Skeletal muscle cell (primary cell): ENCODE data around the gene TOR2A.
"Not testable (repeated sequence)": the region's sequence is repeated elsewhere in the genome, so short reads cannot be mapped to it uniquely, and the experiment has no call there.

Experiments
- DNase-seq: peaks from one replicate; pipeline ENCODE4 v3.0.0-alpha.2; 2010; ENCODE audit warnings: low read depth
- H3K4me3 ChIP-seq: 2 replicates; pipeline ENCODE4 v1.5.1; 2011; ENCODE audit warnings: low read depth, mild to moderate bottlenecking, control low read depth, low read length, moderate library complexity

TOR2A gene

GRCh38 chr9:127769929-127770582 lies 35.0 kb upstream of the TOR2A start:
- no peak overlapping the region for H3K4me3 ChIP-seq
- no peak for DNase-seq

GRCh38 chr9:127769101-127769500 lies 34.0 kb upstream of the TOR2A start:
- H3K4me3 ChIP-seq, result no peak overlapping the region
- DNase-seq, result no peak

- DNase-seq, result no peak
- H3K4me3 ChIP-seq, result no peak overlapping the region
Measured at GRCh38 chr9:127768698-127769097, 33.6 kb upstream of the TOR2A start.

GRCh38 chr9:127767909-127768331 lies 32.8 kb upstream of the TOR2A start:
- H3K4me3 ChIP-seq, result no peak overlapping the region
- peak; percentile 40 for DNase-seq

GRCh38 chr9:127767410-127767809 lies 32.3 kb upstream of the TOR2A start:
- H3K4me3 ChIP-seq, result no peak overlapping the region
- no peak for DNase-seq

GRCh38 chr9:127765418-127765817 lies 30.3 kb upstream of the TOR2A start:
- no peak overlapping the region for H3K4me3 ChIP-seq
- DNase-seq, result no peak

GRCh38 chr9:127763918-127764384 lies 28.9 kb upstream of the TOR2A start:
- H3K4me3 ChIP-seq, result no peak overlapping the region
- DNase-seq, result no peak

- H3K4me3 ChIP-seq, result no peak overlapping the region
- no peak for DNase-seq
Measured at GRCh38 chr9:127762111-127762676, 27.1 kb upstream of the TOR2A start.

GRCh38 chr9:127761491-127761956 lies 26.4 kb upstream of the TOR2A start:
- DNase-seq, result no peak
- no peak overlapping the region for H3K4me3 ChIP-seq

GRCh38 chr9:127761061-127761460 lies 26.0 kb upstream of the TOR2A start:
- no peak overlapping the region for H3K4me3 ChIP-seq
- DNase-seq, result no peak

GRCh38 chr9:127758843-127759242 lies 23.7 kb upstream of the TOR2A start:
- H3K4me3 ChIP-seq, result no peak overlapping the region
- DNase-seq, result no peak

- not testable (repeated sequence) for DNase-seq, H3K4me3 ChIP-seq
Measured at GRCh38 chr9:127756776-127757175, 21.7 kb upstream of the TOR2A start.

- no peak for DNase-seq
- no peak overlapping the region for H3K4me3 ChIP-seq
Measured at GRCh38 chr9:127756233-127756632, 21.1 kb upstream of the TOR2A start.

GRCh38 chr9:127755061-127756060 lies 20.3 kb upstream of the TOR2A start:
- DNase-seq, result no peak
- H3K4me3 ChIP-seq, result no peak overlapping the region

GRCh38 chr9:127754099-127755060 lies 19.3 kb upstream of the TOR2A start:
- no peak overlapping the region for H3K4me3 ChIP-seq
- DNase-seq, result no peak

GRCh38 chr9:127753622-127754021 lies 18.5 kb upstream of the TOR2A start:
- no peak overlapping the region for H3K4me3 ChIP-seq
- DNase-seq, result no peak

GRCh38 chr9:127753148-127753547 lies 18.1 kb upstream of the TOR2A start:
- no peak overlapping the region for H3K4me3 ChIP-seq
- no peak for DNase-seq

GRCh38 chr9:127751269-127752054 lies 16.4 kb upstream of the TOR2A start:
- H3K4me3 ChIP-seq, result no peak overlapping the region
- DNase-seq, result no peak
